Hippocampal formation (tissue), 2 donors: Measurements from ENCODE around the gene CD34.

ENCODE experiments used
- DNase-seq, 2 donors: peaks; one replicate each; lab custom pipeline; 2025; lab: John Stamatoyannopoulos, UW

Gene CD34

GRCh38 chr1:207832796-207833195 lies 78.1 kb downstream of the CD34 start:
- no peak for DNase-seq

GRCh38 chr1:207831517-207832327 lies 79.2 kb downstream of the CD34 start:
- no peak for DNase-seq
